ENCODE results near the gene SIRPG.

The SIRPG gene

GRCh38 chr20:1651268-1652058, 6.1 kb downstream of the SIRPG start:
- no peak overlapping the region for H3K4me3 ChIP-seq (replicated peaks; ENCODE audit: insufficient read depth, low read length)
- DNase-seq (ENCODE audit: low read depth in 1 of 2, low spot score in 1 of 2): no peak
- H3K27me3 ChIP-seq (ENCODE audit: insufficient read depth, poor library complexity, severe bottlenecking): no peaks in the 10 kb centered on the region
- no peak overlapping the region for H3K27ac ChIP-seq (replicated peaks)
- no peak for TF ChIP-seq GABPA (IDR thresholded peaks at IDR 0.05; ENCODE audit: low read depth)
- TF ChIP-seq POLR2AphosphoS5 (IDR thresholded peaks at IDR 0.05; ENCODE audit: low read depth): no peak
- no peak for TF ChIP-seq REST (IDR thresholded peaks at IDR 0.05; ENCODE audit: insufficient replicate concordance, low read depth)
- TF ChIP-seq, protein P1, sequence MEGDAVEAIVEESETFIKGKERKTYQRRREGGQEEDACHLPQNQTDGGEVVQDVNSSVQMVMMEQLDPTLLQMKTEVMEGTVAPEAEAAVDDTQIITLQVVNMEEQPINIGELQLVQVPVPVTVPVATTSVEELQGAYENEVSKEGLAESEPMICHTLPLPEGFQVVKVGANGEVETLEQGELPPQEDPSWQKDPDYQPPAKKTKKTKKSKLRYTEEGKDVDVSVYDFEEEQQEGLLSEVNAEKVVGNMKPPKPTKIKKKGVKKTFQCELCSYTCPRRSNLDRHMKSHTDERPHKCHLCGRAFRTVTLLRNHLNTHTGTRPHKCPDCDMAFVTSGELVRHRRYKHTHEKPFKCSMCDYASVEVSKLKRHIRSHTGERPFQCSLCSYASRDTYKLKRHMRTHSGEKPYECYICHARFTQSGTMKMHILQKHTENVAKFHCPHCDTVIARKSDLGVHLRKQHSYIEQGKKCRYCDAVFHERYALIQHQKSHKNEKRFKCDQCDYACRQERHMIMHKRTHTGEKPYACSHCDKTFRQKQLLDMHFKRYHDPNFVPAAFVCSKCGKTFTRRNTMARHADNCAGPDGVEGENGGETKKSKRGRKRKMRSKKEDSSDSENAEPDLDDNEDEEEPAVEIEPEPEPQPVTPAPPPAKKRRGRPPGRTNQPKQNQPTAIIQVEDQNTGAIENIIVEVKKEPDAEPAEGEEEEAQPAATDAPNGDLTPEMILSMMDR (IDR thresholded peaks at IDR 0.05; ENCODE audit: insufficient read depth, low read length): no peak
- TF ChIP-seq SPI1 (IDR thresholded peaks at IDR 0.05; ENCODE audit: borderline replicate concordance, low read depth): no peak

DNA sequence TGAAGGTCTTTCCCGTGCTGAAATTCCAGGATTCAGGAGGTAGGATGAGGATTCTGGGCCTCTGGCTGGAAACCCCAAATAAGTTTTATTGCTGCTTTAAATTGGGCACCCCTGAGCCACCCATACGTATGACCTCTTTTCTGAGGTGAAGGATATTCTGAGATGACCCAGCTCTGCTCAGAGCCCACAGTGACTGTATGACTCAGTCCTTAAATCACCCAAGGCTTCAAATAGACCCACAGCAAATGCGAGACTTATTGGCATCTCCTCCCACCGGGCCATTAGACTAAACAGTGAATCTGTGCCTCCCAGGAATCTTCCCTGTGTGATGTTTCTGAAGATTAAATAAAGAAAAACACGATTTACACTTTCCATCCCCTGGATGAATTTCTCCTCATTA, 9.5 kb downstream of the SIRPG start:
- no peak for DNase-seq (ENCODE audit: low read depth in 1 of 2, low spot score in 1 of 2)
- no peak overlapping the region for H3K27ac ChIP-seq (replicated peaks)
- H3K4me3 ChIP-seq (replicated peaks; ENCODE audit: insufficient read depth, low read length): no peak overlapping the region
- no peaks in the 10 kb centered on the region for H3K27me3 ChIP-seq (ENCODE audit: insufficient read depth, poor library complexity, severe bottlenecking)
- TF ChIP-seq REST (IDR thresholded peaks at IDR 0.05; ENCODE audit: insufficient replicate concordance, low read depth) (no peak), SPI1 (IDR thresholded peaks at IDR 0.05; ENCODE audit: borderline replicate concordance, low read depth) (no peak), POLR2AphosphoS5 (IDR thresholded peaks at IDR 0.05; ENCODE audit: low read depth) (no peak), GABPA (IDR thresholded peaks at IDR 0.05; ENCODE audit: low read depth) (no peak)
- TF ChIP-seq, protein P1 (IDR thresholded peaks at IDR 0.05; ENCODE audit: insufficient read depth, low read length): no peak

DNA sequence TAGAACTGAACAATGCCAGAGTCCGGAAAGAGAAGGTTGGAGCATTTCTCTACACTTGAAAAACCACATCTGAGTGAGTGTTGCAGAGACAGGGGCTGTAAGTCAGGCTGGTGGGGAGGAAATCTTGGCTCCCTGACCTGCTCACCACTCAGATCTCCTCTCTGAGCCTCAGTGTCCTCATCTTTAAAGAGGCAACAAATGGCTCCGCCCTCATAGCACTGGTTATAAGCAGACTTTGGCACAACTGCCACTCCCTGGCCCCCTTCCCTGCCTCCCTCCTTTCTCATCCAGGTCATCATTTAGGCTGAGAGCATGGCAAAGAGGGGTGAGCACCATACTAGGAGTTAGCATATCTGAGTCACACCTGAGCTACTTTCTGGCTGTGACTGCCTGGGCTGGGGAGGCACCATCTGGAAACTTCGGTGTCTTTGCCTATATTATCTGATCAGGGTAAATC, 10.6 kb downstream of the SIRPG start:
- H3K27ac ChIP-seq (replicated peaks): no peak overlapping the region
- TF ChIP-seq GABPA (IDR thresholded peaks at IDR 0.05; ENCODE audit: low read depth) (no peak), SPI1 (IDR thresholded peaks at IDR 0.05; ENCODE audit: borderline replicate concordance, low read depth) (no peak), REST (IDR thresholded peaks at IDR 0.05; ENCODE audit: insufficient replicate concordance, low read depth) (no peak)
- TF ChIP-seq, protein P1 (IDR thresholded peaks at IDR 0.05; ENCODE audit: insufficient read depth, low read length): no peak
- no peak for DNase-seq (ENCODE audit: low read depth in 1 of 2, low spot score in 1 of 2)
- H3K4me3 ChIP-seq (replicated peaks; ENCODE audit: insufficient read depth, low read length): no peak overlapping the region
- H3K27me3 ChIP-seq (ENCODE audit: insufficient read depth, poor library complexity, severe bottlenecking): no peaks in the 10 kb centered on the region

Data from HL-60 (cell line).